Subcutaneous abdominal adipose tissue (tissue), 5 donors: ENCODE measurements around the gene RPL36.
A peak's percentile ranks its signal among the peaks of the same experiment; 100 is the strongest.

Source experiments
- H3K27ac ChIP-seq: one replicate; pipeline ENCODE4 v1.7.0; 2013; ENCODE audit warnings: low read depth, mild to moderate bottlenecking, inconsistent platforms, low read length, moderate library complexity
- H3K27me3 ChIP-seq, 5 donors: one replicate each; pipeline ENCODE4 v1.7.0; 2013; ENCODE audit warnings: low read length in 5 of 5, inconsistent platforms in 1 of 5; ENCODE audit not compliant: control insufficient read depth in 5 of 5, insufficient read depth in 4 of 5
- H3K36me3 ChIP-seq, 5 donors: one replicate each; pipeline ENCODE4 v1.7.0; 2013; ENCODE audit warnings: low read length in 5 of 5; ENCODE audit not compliant: control insufficient read depth in 5 of 5, insufficient read depth in 5 of 5
- H3K4me1 ChIP-seq, 5 donors: one replicate each; pipeline ENCODE4 v1.7.0; 2013; ENCODE audit warnings: low read length in 5 of 5, mild to moderate bottlenecking in 3 of 5, moderate library complexity in 1 of 5; ENCODE audit not compliant: control insufficient read depth in 5 of 5, insufficient read depth in 5 of 5
- H3K4me3 ChIP-seq, 5 donors: one replicate each; pipeline ENCODE4 v1.7.0; 2013; ENCODE audit warnings: low read length in 5 of 5, low read depth in 1 of 5
- H3K9ac ChIP-seq, 5 donors: one replicate each; pipeline ENCODE4 v1.7.0; 2013; ENCODE audit warnings: low read length in 5 of 5, mild to moderate bottlenecking in 4 of 5, moderate library complexity in 3 of 5
- H3K9me3 ChIP-seq, 5 donors: one replicate each; pipeline ENCODE4 v1.7.0; 2013; ENCODE audit warnings: low read length in 5 of 5; ENCODE audit not compliant: control insufficient read depth in 5 of 5
- donor health status: healthy.
- donor health status: healthy.
- donor health status: healthy.
- donor health status: healthy.
- donor health status: healthy.

The RPL36 gene

DNA sequence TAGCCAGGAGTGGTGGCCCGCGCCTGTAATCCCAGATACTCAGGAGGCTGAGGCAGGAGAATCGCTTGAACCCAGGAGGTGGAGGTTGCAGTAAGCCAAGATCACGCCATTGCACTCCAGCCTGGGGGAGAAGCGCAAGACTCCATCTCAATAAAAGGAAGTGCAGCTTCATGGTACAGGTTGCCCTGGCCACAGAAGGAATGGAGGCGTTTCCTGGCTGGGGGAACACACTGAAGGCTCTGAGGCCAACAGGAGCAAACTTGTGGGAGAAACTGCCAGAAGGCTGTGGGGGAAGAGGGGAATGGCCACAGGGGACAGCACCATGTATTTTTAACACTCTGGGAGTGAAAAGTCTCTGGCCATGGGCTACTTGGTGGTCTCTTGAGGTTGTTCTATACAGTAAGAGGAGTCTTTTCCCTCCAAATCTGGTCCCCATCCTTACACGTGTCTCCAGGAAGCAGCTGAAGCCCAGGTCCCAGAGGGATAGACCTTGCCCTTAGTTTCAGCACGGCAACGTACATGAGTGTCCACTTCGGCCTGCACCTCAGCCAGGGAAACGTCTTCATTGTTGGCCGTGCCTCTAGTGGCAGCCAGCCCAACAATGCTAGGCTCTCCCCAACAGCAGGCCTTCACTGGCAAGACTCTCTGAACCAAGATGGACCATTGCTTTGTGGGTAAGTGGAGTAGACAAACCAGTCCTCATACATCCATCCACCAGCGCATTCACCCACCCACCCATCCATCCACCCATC is 17.2 kb upstream of the RPL36 start:
- no peak overlapping the region for H3K9ac ChIP-seq
- no peak overlapping the region for H3K4me3 ChIP-seq
- H3K9me3 ChIP-seq: no peaks in the 10 kb centered on the region
- peaks cover 0 to 38% (median 22%) of the 10 kb centered on the region in 5 donors for H3K36me3 ChIP-seq
- H3K27ac ChIP-seq: no peak overlapping the region
- no peaks in the 10 kb centered on the region for H3K27me3 ChIP-seq
- no peaks in the 10 kb centered on the region for H3K4me1 ChIP-seq

DNA sequence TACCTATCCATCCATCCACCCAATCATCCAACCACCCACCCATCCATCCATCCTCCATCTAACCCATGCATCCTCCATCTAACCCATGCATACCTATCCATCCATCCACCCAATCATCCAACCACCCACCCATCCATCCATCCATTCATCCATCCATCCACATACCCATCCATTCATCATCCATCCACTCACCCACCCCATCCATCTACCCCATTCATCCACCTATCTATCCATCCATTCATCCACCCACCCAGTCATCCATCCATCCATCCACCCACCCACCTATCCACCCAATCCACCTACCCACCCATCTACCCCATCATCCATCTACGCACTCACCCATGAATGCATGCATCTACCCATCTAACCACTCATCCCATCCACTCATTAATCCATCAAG is 16.3 kb upstream of the RPL36 start:
- H3K9me3 ChIP-seq: no peaks in the 10 kb centered on the region
- H3K36me3 ChIP-seq: peaks cover 0 to 38% (median 22%) of the 10 kb centered on the region in 5 donors
- no peak overlapping the region for H3K9ac ChIP-seq
- H3K27ac ChIP-seq: no peak overlapping the region
- H3K4me1 ChIP-seq: no peaks in the 10 kb centered on the region
- no peak overlapping the region for H3K4me3 ChIP-seq
- H3K27me3 ChIP-seq: no peaks in the 10 kb centered on the region

DNA sequence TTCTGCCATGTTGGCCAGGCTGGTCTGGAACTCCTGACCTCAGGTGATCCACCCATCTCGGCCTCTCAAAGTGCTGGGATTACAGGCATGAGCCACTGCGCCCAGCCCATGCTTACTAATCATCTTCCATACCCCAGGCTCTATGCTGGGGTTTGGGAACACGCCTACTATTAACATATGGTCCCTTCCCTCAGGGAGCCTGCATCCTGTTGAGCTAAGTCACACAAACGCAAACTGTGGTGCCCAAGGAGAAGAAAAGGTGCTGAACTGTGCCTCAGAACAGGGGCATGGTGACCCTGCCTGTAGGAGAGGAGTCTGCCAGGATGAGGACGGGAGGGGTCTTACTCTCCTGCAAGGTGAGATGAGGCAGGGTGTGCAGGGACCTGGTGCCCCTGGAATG is 15.4 kb upstream of the RPL36 start:
- Histone ChIP-seq H3K4me3 (no peak overlapping the region), H3K9ac (peak overlapping the region in 1 of 5 donors; percentile 28), H3K9me3 (no peaks in the 10 kb centered on the region), H3K27me3 (no peaks in the 10 kb centered on the region), H3K36me3 (peaks cover 0 to 28% (median 13%) of the 10 kb centered on the region in 5 donors), H3K4me1 (peaks cover 3 to 8% (median 8%) of the 10 kb centered on the region in 5 donors), H3K27ac (no peak overlapping the region)

DNA sequence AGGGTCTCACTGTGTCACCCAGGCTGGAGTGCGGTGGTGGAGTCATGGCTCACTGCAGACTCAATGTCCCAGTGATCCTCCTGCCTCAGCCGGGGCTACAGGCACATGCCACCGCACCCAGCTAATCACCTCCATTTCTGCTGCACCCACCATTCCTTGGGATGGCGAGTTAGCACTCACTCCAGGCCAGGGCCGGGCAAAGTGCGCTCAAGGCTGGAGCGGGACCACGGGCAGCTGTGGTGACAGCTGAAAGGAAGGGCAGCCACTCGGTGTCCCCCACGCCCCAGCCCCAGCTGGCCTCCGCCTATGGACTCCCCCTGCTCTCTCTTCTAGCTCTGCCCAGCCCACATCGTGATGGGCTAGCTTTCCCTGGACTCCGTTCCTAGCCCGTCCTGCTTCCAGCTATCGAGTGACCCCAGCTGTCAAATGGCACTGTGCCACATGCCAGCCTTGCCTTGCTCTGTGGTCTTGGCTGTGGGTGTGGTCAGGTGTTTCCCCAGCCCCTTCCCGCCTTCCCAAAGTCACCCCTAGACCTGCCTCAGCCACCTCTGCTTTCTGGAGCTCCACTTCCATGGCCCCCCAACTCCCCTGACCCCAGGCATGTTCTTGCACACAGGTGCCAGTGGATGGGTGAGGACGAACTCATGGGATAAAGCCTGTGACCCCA is 13.9 kb upstream of the RPL36 start:
- no peaks in the 10 kb centered on the region for H3K27me3 ChIP-seq
- no peak overlapping the region for H3K4me3 ChIP-seq
- H3K9me3 ChIP-seq: no peaks in the 10 kb centered on the region
- peaks cover 0 to 20% (median 10%) of the 10 kb centered on the region in 5 donors for H3K36me3 ChIP-seq
- peaks cover 3 to 17% (median 17%) of the 10 kb centered on the region in 5 donors for H3K4me1 ChIP-seq
- no peak overlapping the region for H3K27ac ChIP-seq
- no peak overlapping the region for H3K9ac ChIP-seq

GRCh38 chr19:5676772-5677105 is 13.4 kb upstream of the RPL36 start:
- H3K9me3 ChIP-seq: no peaks in the 10 kb centered on the region
- no peaks in the 10 kb centered on the region for H3K27me3 ChIP-seq
- H3K27ac ChIP-seq: no peak overlapping the region
- peaks cover 3 to 20% (median 19%) of the 10 kb centered on the region in 5 donors for H3K4me1 ChIP-seq
- H3K9ac ChIP-seq: no peak overlapping the region
- H3K4me3 ChIP-seq: no peak overlapping the region
- H3K36me3 ChIP-seq: peaks cover 0 to 15% (median 9%) of the 10 kb centered on the region in 5 donors

DNA sequence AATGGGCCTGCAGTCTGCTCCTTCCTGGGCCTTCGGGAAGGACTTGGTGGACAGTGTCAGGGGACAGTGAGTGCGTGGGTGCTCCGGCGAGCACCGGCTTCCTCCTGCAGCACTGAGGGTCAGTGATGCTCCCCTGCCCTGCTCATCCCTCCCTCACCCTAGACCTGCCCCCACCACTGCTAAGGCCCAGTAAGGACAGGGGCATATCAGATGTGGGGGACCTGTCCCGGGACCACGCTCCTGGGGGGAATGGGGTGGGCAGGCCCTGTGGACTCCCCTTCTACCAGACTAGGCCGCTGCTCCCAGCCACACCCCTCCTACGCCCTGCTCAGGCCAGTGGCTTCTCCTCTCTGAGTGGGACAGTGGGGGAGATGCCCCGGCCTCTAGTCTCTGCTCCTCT is 13.0 kb upstream of the RPL36 start:
- Histone ChIP-seq H3K4me3 (no peak overlapping the region), H3K4me1 (peaks cover 3 to 20% (median 19%) of the 10 kb centered on the region in 5 donors), H3K9me3 (no peaks in the 10 kb centered on the region), H3K9ac (no peak overlapping the region), H3K27ac (no peak overlapping the region), H3K36me3 (peaks cover 0 to 11% (median 5%) of the 10 kb centered on the region in 5 donors), H3K27me3 (no peaks in the 10 kb centered on the region)

- no peak overlapping the region for H3K27ac ChIP-seq
- no peaks in the 10 kb centered on the region for H3K9me3 ChIP-seq
- H3K27me3 ChIP-seq: no peaks in the 10 kb centered on the region
- H3K4me1 ChIP-seq: peaks cover 3 to 20% (median 19%) of the 10 kb centered on the region in 5 donors
- peaks cover 0 to 11% (median 5%) of the 10 kb centered on the region in 5 donors for H3K36me3 ChIP-seq
- peak overlapping the region in 1 of 5 donors; percentile 10 for H3K9ac ChIP-seq
- H3K4me3 ChIP-seq: no peak overlapping the region
Observed at GRCh38 chr19:5677580-5677979, 12.5 kb upstream of the RPL36 start.

- H3K9ac ChIP-seq: peak overlapping the region in 1 of 5 donors; percentile 10
Observed at GRCh38 chr19:5678071-5678718, 11.9 kb upstream of the RPL36 start.

DNA sequence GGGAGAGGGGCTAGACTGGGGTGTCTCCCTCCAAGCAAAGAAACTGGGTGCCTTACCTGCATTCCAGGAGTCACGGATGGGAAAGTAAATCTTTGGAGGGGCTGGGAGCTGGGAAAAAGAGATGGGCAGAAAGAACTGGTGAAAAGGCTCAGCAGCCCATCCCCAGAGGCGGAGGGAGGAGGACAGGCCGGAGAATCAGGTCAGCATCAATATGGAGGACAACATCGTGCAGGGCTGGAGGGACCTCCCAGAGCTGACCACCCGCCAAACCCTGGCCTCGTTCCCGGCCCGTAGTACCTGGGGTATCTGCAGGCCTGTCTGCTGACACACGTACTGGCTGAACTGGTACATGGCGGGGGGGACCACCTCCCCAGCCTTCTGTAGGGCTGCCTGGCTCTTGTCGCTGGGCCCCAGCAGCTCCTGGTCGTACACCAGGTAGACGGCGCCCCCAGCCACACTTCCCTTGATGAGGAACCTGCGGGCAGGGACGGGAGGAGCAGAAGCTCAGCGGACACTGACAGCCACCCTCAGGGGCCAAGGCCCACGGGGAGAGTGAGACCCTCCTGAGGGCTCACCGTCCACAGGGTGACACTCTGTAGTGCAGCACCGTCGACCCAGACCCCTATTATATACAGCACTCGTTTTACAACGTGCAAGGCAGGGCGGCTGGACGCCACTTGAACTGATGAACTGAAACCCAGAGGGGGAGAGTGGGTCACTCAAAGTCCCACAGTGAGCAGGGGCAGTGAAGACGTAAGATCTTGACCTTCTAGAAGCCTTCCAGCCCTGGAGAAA is 10.6 kb upstream of the RPL36 start:
- Histone ChIP-seq H3K27ac (peak overlapping the region; percentile 79), H3K36me3 (peaks cover 0 to 11% (median 5%) of the 10 kb centered on the region in 5 donors), H3K4me1 (peaks cover 3 to 20% (median 19%) of the 10 kb centered on the region in 5 donors), H3K9ac (peak overlapping the region; percentile 57 to 99 (median 89)), H3K4me3 (peak overlapping the region; percentile 86 to 98 (median 95)), H3K27me3 (no peaks in the 10 kb centered on the region), H3K9me3 (no peaks in the 10 kb centered on the region)

More at GRCh38 chr19:5678071-5678718, 11.9 kb upstream of the RPL36 start:
- Histone ChIP-seq H3K9me3 (no peaks in the 10 kb centered on the region), H3K4me1 (peaks cover 3 to 20% (median 19%) of the 10 kb centered on the region in 5 donors), H3K36me3 (peaks cover 0 to 11% (median 5%) of the 10 kb centered on the region in 5 donors), H3K4me3 (no peak overlapping the region), H3K27ac (no peak overlapping the region), H3K27me3 (no peaks in the 10 kb centered on the region)
